ENCODE data around the gene LCN6. TPM values are rescaled to one million over a fixed set of nuclear protein-coding genes. Genes with fewer than 3 reads are reported as not detected.
"Not testable (repeated sequence)": the region's sequence is repeated elsewhere in the genome, so short reads cannot be mapped to it uniquely, and the experiment has no call there.

The LCN6 gene
- total and polyA plus RNA-seq, 2 donors: 7.1 TPM; not detected in 1

DNA sequence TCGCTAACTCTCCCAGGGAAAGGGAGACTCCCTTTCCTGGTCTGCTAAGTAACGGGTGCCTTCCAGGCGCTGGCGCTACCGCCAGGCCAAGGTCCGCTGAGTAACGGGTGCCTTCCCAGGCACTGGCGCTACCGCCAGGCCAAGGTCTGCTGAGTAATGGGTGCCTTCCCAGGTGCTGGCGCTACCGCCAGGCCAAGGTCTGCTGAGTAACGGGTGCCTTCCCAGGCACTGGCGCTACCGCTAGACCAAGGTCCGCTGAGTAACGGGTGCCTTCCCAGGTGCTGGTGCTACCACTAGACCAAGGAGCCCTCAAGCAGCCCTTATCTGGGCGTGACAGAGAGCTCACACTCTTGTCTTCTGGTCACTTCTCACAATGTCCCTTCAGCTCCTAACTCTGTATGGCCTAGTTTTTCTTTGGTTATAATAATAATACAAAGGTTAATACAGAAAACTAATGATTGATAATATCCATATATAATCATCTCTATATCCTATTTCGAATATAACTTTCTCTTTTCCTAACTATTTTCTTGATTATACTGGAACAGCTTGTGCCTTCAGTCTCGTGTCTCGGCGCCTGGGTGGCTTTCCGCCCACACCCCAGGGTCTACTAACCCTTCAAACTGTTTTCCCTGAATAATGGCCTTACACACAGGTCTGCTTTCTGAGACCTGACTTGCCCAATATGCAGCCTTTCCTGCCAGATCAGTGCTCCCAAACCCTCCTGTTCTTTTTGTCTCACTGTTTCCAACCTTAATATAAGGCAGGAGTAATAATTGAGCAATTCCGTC lies 37.4 kb upstream of the LCN6 start:
- peaks cover 3 to 11% of the 10 kb centered on the region in 2 donors for H3K4me1 ChIP-seq (ENCODE audit: control insufficient read depth in 2 of 2, insufficient read depth in 2 of 2, low read length in 2 of 2)
- H3K36me3 ChIP-seq (ENCODE audit: control insufficient read depth in 2 of 2, insufficient read depth in 2 of 2, low read length in 1 of 2); H3K4me3 ChIP-seq (ENCODE audit: low read length in 2 of 2); DNase-seq (ENCODE audit: low read depth in 6 of 9, low spot score in 9 of 9); H3K27me3 ChIP-seq (ENCODE audit: control insufficient read depth in 2 of 2, insufficient read depth in 1 of 2, low read length in 1 of 2); H3K27ac ChIP-seq (ENCODE audit: low read depth in 1 of 2, low read length in 1 of 2); H3K9me3 ChIP-seq (ENCODE audit: control insufficient read depth in 2 of 2, insufficient read depth in 1 of 2, low read length in 1 of 2): not testable (repeated sequence)
- WGBS: 91% methylated on average over 23 of the region's 23 CpGs

DNA sequence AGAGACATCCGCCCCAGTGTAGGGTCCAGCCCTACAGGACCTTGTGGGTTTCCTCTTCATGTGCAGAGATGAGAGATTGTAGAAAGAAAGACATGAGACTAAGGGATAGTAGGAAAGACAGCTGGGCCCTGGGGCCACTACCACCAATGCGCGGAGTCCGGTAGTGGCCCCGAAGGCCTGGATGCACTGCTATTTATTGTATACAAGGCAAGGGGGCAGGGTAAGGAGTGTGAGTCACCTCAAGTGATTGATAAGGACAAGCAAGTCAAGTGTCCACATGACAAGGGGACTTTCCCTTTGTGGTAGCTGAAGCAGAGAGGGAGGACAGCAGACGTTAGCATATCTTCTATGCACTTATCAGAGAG lies 36.7 kb upstream of the LCN6 start:
- DNase-seq (ENCODE audit: low read depth in 6 of 9, low spot score in 9 of 9): no peak
- H3K9me3 ChIP-seq (ENCODE audit: control insufficient read depth in 2 of 2, insufficient read depth in 1 of 2, low read length in 1 of 2): no peaks in the 10 kb centered on the region
- WGBS: 95% methylated on average over 6 of the region's 6 CpGs
- H3K4me1 ChIP-seq (ENCODE audit: control insufficient read depth in 2 of 2, insufficient read depth in 2 of 2, low read length in 2 of 2): peaks cover 0 to 4% of the 10 kb centered on the region in 2 donors
- peaks cover 2 to 11% of the 10 kb centered on the region in 2 donors for H3K27me3 ChIP-seq (ENCODE audit: control insufficient read depth in 2 of 2, insufficient read depth in 1 of 2, low read length in 1 of 2)
- no peak overlapping the region for H3K27ac ChIP-seq (ENCODE audit: low read depth in 1 of 2, low read length in 1 of 2)
- H3K36me3 ChIP-seq (ENCODE audit: control insufficient read depth in 2 of 2, insufficient read depth in 2 of 2, low read length in 1 of 2): no peaks in the 10 kb centered on the region
- no peak overlapping the region for H3K4me3 ChIP-seq (ENCODE audit: low read length in 2 of 2)

DNA sequence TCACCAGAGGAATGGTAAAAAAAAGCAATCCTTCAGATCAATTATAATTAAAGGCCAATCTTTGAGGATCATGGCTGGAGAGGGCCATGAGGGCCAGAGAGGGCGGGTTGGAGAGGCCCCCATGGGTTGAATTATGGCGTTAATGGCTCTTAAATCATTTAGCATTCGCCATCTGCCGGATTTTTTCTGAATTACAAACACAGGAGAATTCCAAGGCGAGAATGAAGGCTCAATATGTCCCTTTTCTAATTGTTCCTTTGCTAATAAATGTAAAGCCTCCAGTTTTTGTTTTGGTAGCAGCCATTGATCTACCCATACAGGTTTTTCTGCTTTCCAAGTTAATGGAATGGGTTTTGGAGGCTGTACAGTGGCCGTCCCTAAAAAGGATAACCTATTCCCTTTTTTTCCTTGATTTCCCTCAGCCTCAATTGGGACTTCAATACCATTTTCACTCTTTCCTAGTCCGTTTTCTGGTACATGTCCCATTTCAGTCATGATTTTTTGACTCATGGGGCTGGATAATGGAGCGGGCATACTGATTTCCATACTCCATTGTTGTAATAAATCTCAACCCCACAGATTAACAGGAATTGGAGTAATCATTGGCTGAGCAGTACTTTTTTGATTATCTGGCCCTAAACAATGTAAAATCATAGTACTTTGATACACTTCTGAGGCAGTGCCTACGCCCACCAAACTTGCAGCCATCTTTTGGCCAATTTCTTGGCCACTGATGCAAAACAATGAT lies 36.1 kb upstream of the LCN6 start:
- H3K27me3 ChIP-seq (ENCODE audit: control insufficient read depth in 2 of 2, insufficient read depth in 1 of 2, low read length in 1 of 2): peaks cover 2 to 12% of the 10 kb centered on the region in 2 donors
- peaks cover 0 to 3% of the 10 kb centered on the region in 2 donors for H3K4me1 ChIP-seq (ENCODE audit: control insufficient read depth in 2 of 2, insufficient read depth in 2 of 2, low read length in 2 of 2)
- no peaks in the 10 kb centered on the region for H3K9me3 ChIP-seq (ENCODE audit: control insufficient read depth in 2 of 2, insufficient read depth in 1 of 2, low read length in 1 of 2)
- WGBS: 50% methylated on average over 9 of the region's 9 CpGs
- H3K27ac ChIP-seq (ENCODE audit: low read depth in 1 of 2, low read length in 1 of 2): no peak overlapping the region
- H3K4me3 ChIP-seq (ENCODE audit: low read length in 2 of 2): no peak overlapping the region
- no peaks in the 10 kb centered on the region for H3K36me3 ChIP-seq (ENCODE audit: control insufficient read depth in 2 of 2, insufficient read depth in 2 of 2, low read length in 1 of 2)
- no peak for DNase-seq (ENCODE audit: low read depth in 6 of 9, low spot score in 9 of 9)

DNA sequence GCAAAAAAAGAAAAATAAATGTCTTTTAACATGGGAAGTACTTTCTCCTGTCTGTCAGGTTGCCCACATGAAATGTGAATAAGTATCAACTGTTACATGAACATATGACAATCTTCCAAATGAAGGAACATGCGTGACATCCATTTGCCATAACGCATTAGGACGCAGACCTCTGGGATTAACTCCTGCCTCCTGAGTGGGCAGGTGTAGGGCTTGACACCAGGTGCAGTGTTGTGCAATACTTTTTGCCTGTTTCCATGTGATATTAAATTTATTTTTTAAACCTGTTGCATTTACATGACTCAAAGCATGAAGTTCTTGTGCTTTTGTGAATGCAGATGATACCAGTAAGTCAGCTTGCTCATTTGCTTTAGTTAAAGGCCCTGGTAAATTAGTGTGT lies 34.1 kb upstream of the LCN6 start:
- Histone ChIP-seq H3K27ac (ENCODE audit: low read depth in 1 of 2, low read length in 1 of 2) (no peak overlapping the region), H3K36me3 (ENCODE audit: control insufficient read depth in 2 of 2, insufficient read depth in 2 of 2, low read length in 1 of 2) (no peaks in the 10 kb centered on the region), H3K9me3 (ENCODE audit: control insufficient read depth in 2 of 2, insufficient read depth in 1 of 2, low read length in 1 of 2) (no peaks in the 10 kb centered on the region), H3K27me3 (ENCODE audit: control insufficient read depth in 2 of 2, insufficient read depth in 1 of 2, low read length in 1 of 2) (peaks cover 2 to 27% of the 10 kb centered on the region in 2 donors), H3K4me1 (ENCODE audit: control insufficient read depth in 2 of 2, insufficient read depth in 2 of 2, low read length in 2 of 2) (no peaks in the 10 kb centered on the region), H3K4me3 (ENCODE audit: low read length in 2 of 2) (no peak overlapping the region)
- 97% methylated on average over 3 of the region's 3 CpGs for WGBS
- no peak for DNase-seq (ENCODE audit: low read depth in 6 of 9, low spot score in 9 of 9)

DNA sequence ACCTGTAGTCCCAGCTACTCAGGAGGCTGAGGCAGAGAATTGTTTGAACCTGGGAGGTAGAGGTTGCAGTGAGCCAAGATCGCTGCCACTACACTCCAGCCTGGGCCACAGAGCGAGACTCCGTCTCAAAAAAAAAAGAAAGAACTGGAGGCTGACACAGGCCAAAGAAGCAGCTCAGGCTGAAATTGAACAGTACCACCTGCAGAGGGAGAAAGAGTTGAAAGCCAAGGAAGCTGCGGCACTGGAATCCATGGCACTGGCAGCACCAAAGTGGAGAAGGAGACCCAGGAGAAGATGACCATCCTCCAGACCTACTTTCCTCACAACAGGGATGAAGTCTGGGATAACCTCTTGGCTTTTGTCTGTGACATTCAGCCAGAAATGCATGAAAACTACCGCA lies 31.5 kb upstream of the LCN6 start:
- no peak overlapping the region for H3K4me3 ChIP-seq (ENCODE audit: low read length in 2 of 2)
- no peaks in the 10 kb centered on the region for H3K4me1 ChIP-seq (ENCODE audit: control insufficient read depth in 2 of 2, insufficient read depth in 2 of 2, low read length in 2 of 2)
- no peaks in the 10 kb centered on the region for H3K36me3 ChIP-seq (ENCODE audit: control insufficient read depth in 2 of 2, insufficient read depth in 2 of 2, low read length in 1 of 2)
- no peak overlapping the region for H3K27ac ChIP-seq (ENCODE audit: low read depth in 1 of 2, low read length in 1 of 2)
- peaks cover 0 to 23% of the 10 kb centered on the region in 2 donors for H3K27me3 ChIP-seq (ENCODE audit: control insufficient read depth in 2 of 2, insufficient read depth in 1 of 2, low read length in 1 of 2)
- H3K9me3 ChIP-seq (ENCODE audit: control insufficient read depth in 2 of 2, insufficient read depth in 1 of 2, low read length in 1 of 2): no peaks in the 10 kb centered on the region
- DNase-seq (ENCODE audit: low read depth in 6 of 9, low spot score in 9 of 9): no peak
- WGBS: 91% methylated on average over 5 of the region's 5 CpGs

DNA sequence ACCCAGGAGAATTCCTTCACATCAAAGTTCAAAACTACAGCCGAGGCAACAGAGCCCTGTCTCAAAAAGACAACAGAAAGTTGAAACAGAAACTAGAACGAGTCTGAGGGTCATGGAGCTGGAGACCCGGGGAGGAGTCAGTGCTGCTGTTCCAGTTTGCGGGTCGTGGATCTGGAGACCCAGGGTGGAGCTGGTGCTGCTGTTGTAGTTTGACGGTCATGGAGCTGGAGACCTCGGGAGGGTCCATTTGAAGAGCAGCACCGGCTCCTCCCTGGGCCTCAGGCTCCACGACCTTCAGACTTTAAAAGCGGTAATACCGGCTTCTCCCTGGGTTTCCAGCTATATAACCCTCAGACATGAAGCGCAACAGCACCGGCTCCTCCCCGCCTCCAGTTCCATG lies 29.0 kb upstream of the LCN6 start:
- WGBS: 90% methylated on average over 14 of the region's 14 CpGs
- Histone ChIP-seq H3K27ac (ENCODE audit: low read depth in 1 of 2, low read length in 1 of 2) (no peak overlapping the region), H3K4me1 (ENCODE audit: control insufficient read depth in 2 of 2, insufficient read depth in 2 of 2, low read length in 2 of 2) (peaks cover 0 to 4% of the 10 kb centered on the region in 2 donors), H3K9me3 (ENCODE audit: control insufficient read depth in 2 of 2, insufficient read depth in 1 of 2, low read length in 1 of 2) (peaks cover 4 to 13% of the 10 kb centered on the region in 2 donors), H3K27me3 (ENCODE audit: control insufficient read depth in 2 of 2, insufficient read depth in 1 of 2, low read length in 1 of 2) (peaks cover 0 to 23% of the 10 kb centered on the region in 2 donors), H3K36me3 (ENCODE audit: control insufficient read depth in 2 of 2, insufficient read depth in 2 of 2, low read length in 1 of 2) (no peaks in the 10 kb centered on the region), H3K4me3 (ENCODE audit: low read length in 2 of 2) (no peak overlapping the region)
- no peak for DNase-seq (ENCODE audit: low read depth in 6 of 9, low spot score in 9 of 9)

DNA sequence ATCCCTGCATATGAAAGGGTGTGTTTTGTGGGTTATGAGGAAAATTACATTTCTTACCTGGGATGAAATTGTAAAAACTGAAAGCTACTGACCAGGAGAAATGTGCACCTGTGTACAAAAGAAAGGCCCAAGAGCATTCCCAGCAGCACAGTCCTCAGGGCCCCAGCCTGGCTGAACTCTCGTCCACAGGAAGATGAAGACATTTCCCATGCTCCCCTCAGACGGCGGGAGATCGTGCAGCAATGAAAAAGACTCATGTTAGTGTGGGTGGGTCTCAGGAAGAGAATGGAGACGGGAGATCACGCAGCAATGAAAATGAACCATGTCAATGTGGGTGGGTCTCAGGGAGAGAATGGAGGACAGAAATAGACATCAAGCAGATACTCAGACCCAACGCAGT lies 28.6 kb upstream of the LCN6 start:
- no peak for DNase-seq (ENCODE audit: low read depth in 6 of 9, low spot score in 9 of 9)
- WGBS: 92% methylated on average over 7 of the region's 7 CpGs

DNA sequence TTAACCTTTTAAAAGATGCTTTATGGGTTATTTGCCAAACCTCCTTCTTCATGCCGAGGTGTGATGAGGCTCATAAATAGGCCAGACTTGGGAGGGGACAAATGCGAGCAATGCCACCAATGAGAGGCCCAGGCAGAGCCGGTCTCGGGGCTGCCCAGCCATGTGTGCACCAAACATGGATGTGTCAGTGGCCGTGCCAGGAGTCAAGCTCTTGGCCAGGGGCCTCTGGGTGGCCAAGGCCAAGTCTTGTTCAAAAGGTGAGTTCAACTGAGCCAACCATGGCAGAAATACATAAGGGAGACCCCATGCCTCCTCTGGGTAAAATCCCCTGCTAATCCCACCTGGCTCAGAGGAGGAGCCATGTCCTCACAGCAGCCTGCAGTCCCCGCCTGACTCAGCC lies 26.9 kb upstream of the LCN6 start:
- Histone ChIP-seq H3K4me1 (ENCODE audit: control insufficient read depth in 2 of 2, insufficient read depth in 2 of 2, low read length in 2 of 2) (peaks cover 0 to 4% of the 10 kb centered on the region in 2 donors), H3K4me3 (ENCODE audit: low read length in 2 of 2) (no peak overlapping the region), H3K27me3 (ENCODE audit: control insufficient read depth in 2 of 2, insufficient read depth in 1 of 2, low read length in 1 of 2) (peaks cover 2 to 23% of the 10 kb centered on the region in 2 donors), H3K36me3 (ENCODE audit: control insufficient read depth in 2 of 2, insufficient read depth in 2 of 2, low read length in 1 of 2) (no peaks in the 10 kb centered on the region), H3K9me3 (ENCODE audit: control insufficient read depth in 2 of 2, insufficient read depth in 1 of 2, low read length in 1 of 2) (peaks cover 4 to 13% of the 10 kb centered on the region in 2 donors), H3K27ac (ENCODE audit: low read depth in 1 of 2, low read length in 1 of 2) (no peak overlapping the region)
- 87% methylated on average over 6 of the region's 6 CpGs for WGBS
- no peak for DNase-seq (ENCODE audit: low read depth in 6 of 9, low spot score in 9 of 9)

More for the DNA sequence above, 28.6 kb upstream of the LCN6 start:
- no peaks in the 10 kb centered on the region for H3K36me3 ChIP-seq (ENCODE audit: control insufficient read depth in 2 of 2, insufficient read depth in 2 of 2, low read length in 1 of 2)
- peaks cover 0 to 23% of the 10 kb centered on the region in 2 donors for H3K27me3 ChIP-seq (ENCODE audit: control insufficient read depth in 2 of 2, insufficient read depth in 1 of 2, low read length in 1 of 2)
- H3K27ac ChIP-seq (ENCODE audit: low read depth in 1 of 2, low read length in 1 of 2): no peak overlapping the region
- H3K4me1 ChIP-seq (ENCODE audit: control insufficient read depth in 2 of 2, insufficient read depth in 2 of 2, low read length in 2 of 2): peaks cover 0 to 4% of the 10 kb centered on the region in 2 donors
- H3K9me3 ChIP-seq (ENCODE audit: control insufficient read depth in 2 of 2, insufficient read depth in 1 of 2, low read length in 1 of 2): peaks cover 4 to 13% of the 10 kb centered on the region in 2 donors
- no peak overlapping the region for H3K4me3 ChIP-seq (ENCODE audit: low read length in 2 of 2)

DNA sequence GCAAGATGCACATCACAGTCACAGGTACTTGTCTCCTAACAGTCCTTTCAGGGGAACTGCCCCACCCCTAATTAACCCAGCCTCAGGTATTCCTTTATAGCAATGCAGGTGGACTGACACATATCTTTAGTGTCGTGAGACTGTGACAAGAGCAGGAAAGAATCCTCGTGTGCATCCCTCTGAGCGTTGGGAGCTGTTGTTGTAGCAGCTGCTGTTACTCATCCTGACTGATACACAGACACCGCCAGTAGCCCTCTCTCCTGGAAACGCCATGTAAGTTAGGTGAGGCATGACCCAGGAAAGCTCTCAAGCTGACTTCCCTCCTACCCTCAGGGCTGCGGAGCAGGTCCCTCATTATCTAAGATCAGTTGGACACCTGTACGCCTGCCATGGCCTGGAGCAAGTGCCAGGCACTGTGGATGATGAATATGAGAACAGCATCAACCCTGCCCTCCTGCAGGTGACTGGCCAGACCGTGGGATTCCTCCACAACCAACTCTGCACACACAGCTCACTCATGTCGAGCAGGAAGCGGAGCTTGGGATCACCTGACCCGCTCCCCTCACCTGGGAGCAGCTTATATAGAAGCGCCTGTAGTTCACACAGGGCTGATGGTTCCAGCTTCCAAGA lies 26.2 kb upstream of the LCN6 start:
- WGBS: 92% methylated on average over 12 of the region's 12 CpGs
- Histone ChIP-seq H3K9me3 (ENCODE audit: control insufficient read depth in 2 of 2, insufficient read depth in 1 of 2, low read length in 1 of 2) (peaks cover 4 to 13% of the 10 kb centered on the region in 2 donors), H3K36me3 (ENCODE audit: control insufficient read depth in 2 of 2, insufficient read depth in 2 of 2, low read length in 1 of 2) (no peaks in the 10 kb centered on the region), H3K4me3 (ENCODE audit: low read length in 2 of 2) (no peak overlapping the region), H3K4me1 (ENCODE audit: control insufficient read depth in 2 of 2, insufficient read depth in 2 of 2, low read length in 2 of 2) (peaks cover 0 to 4% of the 10 kb centered on the region in 2 donors), H3K27ac (ENCODE audit: low read depth in 1 of 2, low read length in 1 of 2) (no peak overlapping the region), H3K27me3 (ENCODE audit: control insufficient read depth in 2 of 2, insufficient read depth in 1 of 2, low read length in 1 of 2) (peaks cover 2 to 20% of the 10 kb centered on the region in 2 donors)
- DNase-seq (ENCODE audit: low read depth in 6 of 9, low spot score in 9 of 9): no peak

All from thymus (tissue), 11 donors.